ENCODE data around the gene PRRC2C. TPM values are rescaled to one million over a fixed set of nuclear protein-coding genes. Genes with fewer than 3 reads are reported as not detected.
"Not testable (repeated sequence)": the region's sequence is repeated elsewhere in the genome, so short reads cannot be mapped to it uniquely, and the experiment has no call there.

PRRC2C gene
- polyA plus RNA-seq, 4 donors: 92.6 to 139 (median 133) TPM

GRCh38 chr1:171495444-171495843, 10.1 kb downstream of the PRRC2C start:
- no peak for DNase-seq (ENCODE audit: low read depth in 4 of 4, low spot score in 3 of 4)

DNA sequence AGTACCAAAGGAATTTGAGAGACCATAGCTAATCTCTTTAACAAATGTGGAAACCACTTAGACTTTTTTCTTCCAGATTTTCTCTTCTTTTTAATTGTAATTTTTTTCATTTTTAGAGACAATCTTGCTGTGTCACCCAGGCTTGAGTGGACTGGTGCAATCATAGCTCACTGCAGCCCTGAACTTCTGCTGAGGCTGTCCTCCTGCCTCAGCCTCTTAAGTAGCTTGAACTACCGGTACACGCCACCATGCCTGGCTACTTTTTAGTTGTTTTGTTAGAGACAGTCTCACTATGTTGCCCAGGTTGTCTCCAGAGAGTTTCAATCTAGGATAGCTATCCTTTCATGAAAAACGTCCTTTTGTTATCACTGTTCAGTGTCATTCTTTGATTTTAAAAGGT, 15.0 kb downstream of the PRRC2C start:
- DNase-seq (ENCODE audit: low read depth in 4 of 4, low spot score in 3 of 4): no peak

DNA sequence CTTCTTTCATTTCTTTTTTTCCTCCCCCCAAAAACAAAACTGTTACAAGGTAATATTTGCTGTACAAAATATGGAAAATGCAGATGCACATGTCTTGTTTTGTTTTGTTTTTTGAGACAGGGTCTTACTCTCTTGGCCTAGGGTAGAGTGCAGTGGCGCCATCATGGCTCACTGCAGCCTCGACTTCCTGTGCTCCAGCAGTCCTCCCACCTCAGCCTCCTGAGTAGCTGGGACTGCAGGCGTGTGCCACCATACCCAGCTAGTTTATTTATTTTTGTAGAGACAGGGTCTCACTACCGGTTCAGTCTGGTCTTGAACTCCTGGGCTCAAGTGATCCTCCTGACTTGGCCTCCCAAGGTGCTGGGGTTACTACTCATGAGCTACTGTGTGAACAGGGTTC, 15.5 kb downstream of the PRRC2C start:
- no peak for DNase-seq (ENCODE audit: low read depth in 4 of 4, low spot score in 3 of 4)

DNA sequence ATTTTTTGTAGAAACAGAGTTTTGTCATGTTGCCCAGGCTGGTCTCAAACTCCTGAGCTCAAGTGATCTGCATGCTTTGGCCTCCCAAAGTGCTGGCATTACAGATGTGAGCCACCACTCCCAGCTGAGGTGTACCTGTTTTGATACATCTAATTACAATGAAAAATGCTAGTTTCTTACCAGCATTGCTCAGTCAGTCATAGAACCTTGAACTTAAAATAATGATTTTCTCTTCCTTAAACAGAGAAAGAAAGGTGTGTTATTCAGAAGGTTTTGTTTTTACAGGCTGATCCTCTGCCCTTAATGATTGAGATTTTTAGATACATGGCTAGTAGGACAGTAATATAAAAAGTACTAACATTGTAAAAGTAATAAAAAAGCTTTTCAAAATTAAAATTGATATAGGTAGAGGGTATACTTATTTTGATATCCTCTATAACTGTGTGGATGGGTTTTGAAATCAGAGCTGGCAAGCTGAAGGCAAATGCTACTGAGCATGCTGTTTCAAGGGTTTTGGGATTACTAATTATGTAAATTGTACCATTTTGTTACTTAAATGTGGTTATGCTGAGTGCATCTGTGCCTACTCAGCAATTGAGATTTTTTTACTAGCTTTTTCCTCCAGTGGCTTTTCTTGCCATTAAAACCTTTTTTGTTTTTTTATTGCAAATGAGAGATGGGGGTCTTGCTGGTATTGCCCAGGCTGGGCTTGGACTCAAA, 16.1 kb downstream of the PRRC2C start:
- no peak for DNase-seq (ENCODE audit: low read depth in 4 of 4, low spot score in 3 of 4)

DNA sequence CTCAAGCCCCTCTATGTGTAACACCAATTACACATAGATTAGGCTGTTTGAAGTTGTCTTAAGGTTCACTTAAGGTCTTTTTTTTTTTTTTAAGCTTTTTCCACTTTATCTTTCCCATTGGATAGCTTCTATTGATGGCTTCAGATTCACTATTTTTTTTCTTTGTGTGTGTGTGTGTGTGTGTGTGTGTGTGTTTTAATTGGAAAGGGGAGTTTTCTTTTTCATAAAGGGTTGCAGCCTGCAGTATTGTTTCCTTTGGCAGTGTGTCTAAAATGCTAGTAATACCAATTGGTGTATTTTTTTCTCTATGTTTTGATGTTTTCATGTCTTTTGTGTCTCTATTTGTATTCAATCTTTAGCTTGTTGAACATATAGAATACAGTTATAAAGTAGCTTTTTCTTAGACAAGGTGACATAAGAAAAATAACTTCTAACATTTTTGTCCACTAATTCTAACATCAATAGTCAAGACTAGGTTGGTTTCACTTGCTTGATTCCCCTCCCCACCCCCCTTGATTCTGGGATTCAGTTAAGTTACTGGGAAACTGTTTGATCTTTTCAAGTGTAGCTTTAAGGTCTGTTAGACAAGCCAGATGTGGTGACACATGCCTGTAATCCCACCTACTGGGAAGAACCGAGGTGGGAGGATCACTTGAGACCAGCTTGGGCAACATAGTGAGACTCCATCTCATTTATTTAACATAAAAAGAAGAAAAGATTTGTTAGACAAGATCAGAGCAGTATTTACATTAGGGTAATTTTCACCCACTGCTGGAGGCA, 21.4 kb downstream of the PRRC2C start:
- no peak for DNase-seq (ENCODE audit: low read depth in 4 of 4, low spot score in 3 of 4)

DNA sequence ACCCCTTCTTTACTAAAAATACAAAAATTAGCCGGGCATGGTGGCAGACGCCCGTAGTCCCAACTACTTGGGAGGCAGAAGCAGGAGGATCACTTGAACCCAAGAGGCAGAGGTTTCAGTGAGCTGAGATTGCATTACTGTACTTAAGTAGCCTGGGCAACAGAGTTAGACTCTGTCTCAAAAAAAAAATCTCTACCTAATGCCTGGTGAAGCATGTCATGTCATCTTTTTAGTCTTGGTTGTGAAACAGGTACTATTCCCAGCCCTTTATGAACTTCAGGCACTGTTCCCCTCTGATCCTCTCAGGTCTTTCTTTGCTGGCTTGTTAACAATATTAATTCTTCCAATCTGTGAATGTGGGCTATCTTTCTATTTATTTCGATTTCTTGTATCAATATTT, 22.1 kb downstream of the PRRC2C start:
- DNase-seq (ENCODE audit: low read depth in 4 of 4, low spot score in 3 of 4): no peak

DNA sequence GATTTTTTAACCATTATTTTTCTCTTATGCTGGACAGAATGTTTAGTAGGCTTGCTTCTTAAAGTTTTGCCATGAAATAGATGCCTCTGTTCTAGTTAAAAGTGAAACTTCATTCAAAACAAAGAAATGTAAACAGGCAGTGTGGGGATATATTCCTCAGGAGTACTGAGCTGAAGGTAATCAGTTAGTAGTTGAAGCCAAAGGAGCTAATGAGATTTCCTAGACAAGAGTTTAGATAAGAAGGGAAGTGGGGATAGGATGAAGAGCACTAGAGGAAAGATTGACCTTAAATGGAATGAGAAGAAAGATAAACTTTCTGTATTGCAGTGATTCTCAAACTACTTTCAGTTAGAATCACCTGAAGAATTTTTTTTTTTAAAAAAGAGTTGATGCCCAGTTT, 23.9 kb downstream of the PRRC2C start:
- no peak for DNase-seq (ENCODE audit: low read depth in 4 of 4, low spot score in 3 of 4)

GRCh38 chr1:171513743-171514142, 28.4 kb downstream of the PRRC2C start:
- DNase-seq (ENCODE audit: low read depth in 4 of 4, low spot score in 3 of 4): no peak

DNA sequence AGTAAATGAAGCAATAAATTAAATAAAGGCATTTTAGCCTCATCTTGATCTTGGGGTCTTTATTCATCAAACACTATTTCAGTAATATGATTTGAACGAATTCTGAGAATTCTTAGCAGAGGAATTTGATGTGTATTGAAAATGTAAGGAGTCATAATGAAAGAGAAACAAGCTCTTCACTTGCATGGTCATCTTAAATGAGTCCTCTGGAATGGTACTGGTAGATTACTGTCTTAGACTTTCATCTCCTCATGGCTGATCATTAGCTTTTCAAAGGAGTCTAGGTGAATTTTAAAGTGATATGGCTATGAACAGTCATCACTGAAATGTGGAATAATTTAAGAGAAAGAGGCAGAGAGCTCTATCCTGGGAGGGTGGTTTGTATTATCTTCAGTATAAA, 30.0 kb downstream of the PRRC2C start:
- DNase-seq (ENCODE audit: low read depth in 4 of 4, low spot score in 3 of 4): no peak

- no peak for DNase-seq (ENCODE audit: low read depth in 4 of 4, low spot score in 3 of 4)
Measured at GRCh38 chr1:171515741-171516140, 30.4 kb downstream of the PRRC2C start.

DNA sequence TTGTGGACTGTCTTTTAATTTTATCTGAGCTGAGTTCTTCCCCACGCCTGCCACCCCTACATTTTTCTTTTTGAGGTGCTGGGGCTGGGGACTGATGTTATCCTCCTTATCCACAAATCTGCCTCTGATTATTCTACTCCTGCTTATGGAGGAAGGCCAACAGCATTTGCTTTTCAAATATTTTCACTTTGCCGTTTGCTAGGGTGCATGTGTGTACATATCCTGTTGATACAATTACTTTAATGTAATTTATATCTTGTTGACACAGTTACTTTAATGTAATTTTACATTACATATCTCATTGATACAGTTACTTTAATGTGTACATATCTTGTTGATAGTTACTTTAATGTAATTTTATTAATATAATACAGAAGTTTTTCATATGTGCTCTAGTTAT, 36.2 kb downstream of the PRRC2C start:
- DNase-seq (ENCODE audit: low read depth in 4 of 4, low spot score in 3 of 4): no peak

DNA sequence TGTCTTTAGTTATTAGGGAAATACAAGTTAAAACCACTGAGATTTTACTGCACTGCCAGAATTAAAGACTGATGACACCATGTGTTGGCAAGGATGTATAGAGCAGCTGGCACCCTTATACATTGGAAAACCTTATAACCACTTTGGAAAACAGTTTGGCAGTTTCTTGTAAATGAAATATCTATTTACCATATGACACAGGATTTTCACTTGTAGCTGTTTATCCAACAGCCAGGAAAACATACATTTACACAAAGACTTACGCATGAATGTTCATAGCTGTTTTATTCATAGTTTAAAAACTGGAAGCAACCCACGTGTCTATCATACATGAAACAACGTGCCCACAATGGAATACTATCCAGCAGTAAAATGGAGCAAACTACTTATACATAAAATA, 45.3 kb downstream of the PRRC2C start:
- DNase-seq (ENCODE audit: low read depth in 4 of 4, low spot score in 3 of 4): no peak

DNA sequence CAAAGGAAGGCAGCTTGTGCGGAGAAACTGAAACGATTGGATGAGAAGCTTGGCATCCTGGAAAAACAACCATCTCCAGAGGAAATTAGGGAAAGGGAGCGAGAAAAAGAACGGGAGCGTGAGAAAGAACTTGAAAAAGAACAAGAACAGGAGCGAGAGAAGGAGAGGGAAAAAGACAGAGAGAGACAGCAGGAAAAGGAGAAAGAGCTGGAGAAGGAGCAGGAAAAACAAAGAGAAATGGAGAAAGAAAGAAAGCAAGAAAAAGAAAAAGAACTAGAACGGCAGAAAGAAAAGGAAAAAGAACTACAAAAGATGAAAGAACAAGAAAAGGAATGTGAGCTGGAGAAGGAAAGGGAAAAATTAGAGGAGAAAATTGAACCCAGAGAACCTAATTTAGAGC, 47.2 kb downstream of the PRRC2C start:
- no peak for DNase-seq (ENCODE audit: low read depth in 4 of 4, low spot score in 3 of 4)

- no peak for DNase-seq (ENCODE audit: low read depth in 4 of 4, low spot score in 3 of 4)
Measured at GRCh38 chr1:171545523-171545922, 60.2 kb downstream of the PRRC2C start.

- no peak for DNase-seq (ENCODE audit: low read depth in 4 of 4, low spot score in 3 of 4)
Measured at GRCh38 chr1:171550050-171550449, 64.7 kb downstream of the PRRC2C start.

- DNase-seq (ENCODE audit: low read depth in 4 of 4, low spot score in 3 of 4): not testable (repeated sequence)
Measured at GRCh38 chr1:171550598-171551100, 65.3 kb downstream of the PRRC2C start.

DNA sequence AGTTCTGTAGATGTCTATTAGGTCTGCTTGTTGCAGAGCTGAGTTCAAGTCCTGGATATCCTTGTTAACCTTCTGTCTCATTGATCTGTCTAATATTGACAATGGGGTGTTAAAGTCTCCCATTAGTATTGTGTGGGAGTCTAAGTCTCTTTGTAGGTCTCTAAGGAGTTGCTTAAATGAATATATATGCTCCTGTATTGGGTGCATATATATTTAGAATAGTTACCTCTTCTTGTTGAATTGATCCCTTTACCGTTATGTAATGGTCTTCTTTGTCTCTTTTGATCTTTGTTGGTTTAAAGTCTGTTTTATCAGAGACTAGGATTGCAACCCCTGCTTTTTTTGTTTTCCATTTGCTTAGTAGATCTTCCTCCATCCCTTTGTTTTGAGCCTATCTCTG, 68.6 kb downstream of the PRRC2C start:
- not testable (repeated sequence) for DNase-seq (ENCODE audit: low read depth in 4 of 4, low spot score in 3 of 4)

DNA sequence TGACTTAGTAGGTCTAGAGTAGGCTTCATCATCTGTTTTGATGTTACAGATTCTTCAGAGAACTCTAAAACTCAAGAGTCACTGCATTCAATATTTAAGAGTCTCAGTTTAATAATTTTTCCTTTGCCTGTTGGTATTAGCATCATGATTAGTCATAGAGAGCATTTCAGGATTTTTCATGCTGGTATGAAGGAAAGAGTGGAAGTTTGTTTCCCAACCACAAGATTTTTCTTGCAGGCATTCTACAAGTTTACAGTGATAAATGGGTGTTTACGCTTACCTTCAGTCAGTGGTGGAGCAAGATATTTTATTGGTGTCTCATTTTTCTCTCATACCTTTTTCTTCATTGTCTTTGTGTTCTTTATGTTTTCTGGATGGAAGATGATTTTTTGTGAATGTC, 78.3 kb downstream of the PRRC2C start:
- no peak for DNase-seq (ENCODE audit: low read depth in 4 of 4, low spot score in 3 of 4)

DNA sequence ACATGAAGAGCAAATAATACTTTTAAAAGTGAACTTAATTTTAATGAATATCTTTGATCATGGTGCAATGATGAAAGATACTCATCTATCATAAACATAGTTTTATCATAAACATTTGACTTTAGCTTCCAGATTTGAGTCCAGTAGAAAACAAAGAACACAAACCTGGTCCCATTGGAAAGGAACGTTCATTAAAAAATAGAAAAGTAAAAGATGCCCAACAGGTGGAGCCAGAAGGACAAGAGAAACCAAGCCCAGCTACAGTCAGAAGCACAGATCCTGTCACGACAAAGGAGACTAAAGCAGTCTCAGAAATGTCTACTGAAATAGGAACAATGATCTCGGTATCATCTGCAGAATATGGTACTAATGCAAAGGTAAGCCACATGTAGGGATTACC, 81.1 kb downstream of the PRRC2C start:
- no peak for DNase-seq (ENCODE audit: low read depth in 4 of 4, low spot score in 3 of 4)

- no peak for DNase-seq (ENCODE audit: low read depth in 4 of 4, low spot score in 3 of 4)
Measured at GRCh38 chr1:171570295-171570694, 85.0 kb downstream of the PRRC2C start.

DNA sequence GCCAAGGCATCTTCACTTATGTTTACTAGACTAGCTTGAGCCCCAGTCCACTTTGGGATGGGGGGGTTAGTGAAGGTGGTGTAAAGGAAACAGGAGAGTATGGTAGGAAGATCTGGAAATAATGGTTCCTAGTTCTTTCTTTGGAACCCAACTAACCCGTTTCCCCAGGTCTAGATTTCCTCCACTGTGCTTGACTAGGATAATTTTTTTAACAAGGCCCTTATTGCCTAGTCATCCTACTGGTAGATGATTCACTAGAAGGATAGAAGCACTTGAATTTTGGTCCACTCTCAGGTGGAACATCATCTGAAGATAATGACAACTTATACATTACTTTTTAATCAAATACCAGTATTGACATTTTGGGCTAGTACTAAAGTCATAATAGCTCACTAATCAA, 90.8 kb downstream of the PRRC2C start:
- no peak for DNase-seq (ENCODE audit: low read depth in 4 of 4, low spot score in 3 of 4)

GRCh38 chr1:171581226-171581625, 95.9 kb downstream of the PRRC2C start:
- no peak for DNase-seq (ENCODE audit: low read depth in 4 of 4, low spot score in 3 of 4)

Data from left renal pelvis (tissue), 4 donors.